Epithelial cell of proximal tubule (primary cell): ENCODE results near the gene SLC2A1. TPM values are rescaled to one million over a fixed set of nuclear protein-coding genes. Genes with fewer than 3 reads are reported as not detected.

Experiments
- DNase-seq: peaks from one replicate; pipeline ENCODE4 v3.0.0-alpha.2; 2011; ENCODE audit warnings: low read depth
- H3K4me3 ChIP-seq: 2 replicates; pipeline ENCODE4 v1.5.1; 2011; ENCODE audit warnings: low read depth, mild to moderate bottlenecking, low read length
- total RNA-seq: library from RNA; depleted of rRNA; stranded (reverse); fragments of >200 nt; gene quantifications from 2 replicates; pipeline ENCODE4 v1.2.3, GENCODE V29; 2015
- TF ChIP-seq, protein P1 (sequence below): conservative IDR thresholded peaks from 2 replicates; pipeline ENCODE4 v1.5.1; 2012; ENCODE audit warnings: low read depth, mild to moderate bottlenecking, low read length

Gene SLC2A1
- total RNA-seq, 1 donor from 2014 or later, result 598 TPM

DNA sequence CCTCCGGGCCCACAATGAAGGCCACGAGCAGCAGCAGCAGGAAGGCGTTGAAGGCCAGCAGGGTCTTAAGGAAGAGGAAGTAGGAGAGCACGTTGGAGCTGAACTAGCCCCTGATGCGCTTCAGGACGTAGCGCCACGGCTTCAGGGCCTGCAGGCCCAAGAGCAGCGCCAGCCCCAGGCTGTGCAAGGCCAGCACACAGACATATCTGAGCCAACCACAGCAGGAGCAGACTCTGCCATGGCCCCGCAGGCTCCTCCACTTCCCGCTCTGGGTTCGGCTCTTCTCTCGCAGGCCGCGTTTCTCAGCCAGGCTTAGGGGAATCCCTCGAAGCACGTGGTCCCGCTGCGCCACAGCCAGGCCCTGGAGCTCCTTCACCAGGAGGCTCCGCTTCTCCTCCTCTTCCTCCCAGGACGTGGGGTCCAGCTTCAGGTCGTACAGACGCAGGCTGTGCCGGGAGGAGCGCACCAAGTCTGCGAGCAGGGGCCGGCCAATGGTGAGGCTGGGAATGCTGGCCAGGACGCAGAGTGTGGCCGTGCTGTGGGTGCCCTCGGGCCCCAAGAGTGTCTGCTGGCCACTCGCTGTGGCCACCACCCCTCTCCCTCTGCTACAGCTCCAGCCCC is 70.5 kb downstream of the SLC2A1 start:
- no peak overlapping the region for H3K4me3 ChIP-seq
- no peak for DNase-seq
- TF ChIP-seq, protein P1, sequence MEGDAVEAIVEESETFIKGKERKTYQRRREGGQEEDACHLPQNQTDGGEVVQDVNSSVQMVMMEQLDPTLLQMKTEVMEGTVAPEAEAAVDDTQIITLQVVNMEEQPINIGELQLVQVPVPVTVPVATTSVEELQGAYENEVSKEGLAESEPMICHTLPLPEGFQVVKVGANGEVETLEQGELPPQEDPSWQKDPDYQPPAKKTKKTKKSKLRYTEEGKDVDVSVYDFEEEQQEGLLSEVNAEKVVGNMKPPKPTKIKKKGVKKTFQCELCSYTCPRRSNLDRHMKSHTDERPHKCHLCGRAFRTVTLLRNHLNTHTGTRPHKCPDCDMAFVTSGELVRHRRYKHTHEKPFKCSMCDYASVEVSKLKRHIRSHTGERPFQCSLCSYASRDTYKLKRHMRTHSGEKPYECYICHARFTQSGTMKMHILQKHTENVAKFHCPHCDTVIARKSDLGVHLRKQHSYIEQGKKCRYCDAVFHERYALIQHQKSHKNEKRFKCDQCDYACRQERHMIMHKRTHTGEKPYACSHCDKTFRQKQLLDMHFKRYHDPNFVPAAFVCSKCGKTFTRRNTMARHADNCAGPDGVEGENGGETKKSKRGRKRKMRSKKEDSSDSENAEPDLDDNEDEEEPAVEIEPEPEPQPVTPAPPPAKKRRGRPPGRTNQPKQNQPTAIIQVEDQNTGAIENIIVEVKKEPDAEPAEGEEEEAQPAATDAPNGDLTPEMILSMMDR, result no peak

DNA sequence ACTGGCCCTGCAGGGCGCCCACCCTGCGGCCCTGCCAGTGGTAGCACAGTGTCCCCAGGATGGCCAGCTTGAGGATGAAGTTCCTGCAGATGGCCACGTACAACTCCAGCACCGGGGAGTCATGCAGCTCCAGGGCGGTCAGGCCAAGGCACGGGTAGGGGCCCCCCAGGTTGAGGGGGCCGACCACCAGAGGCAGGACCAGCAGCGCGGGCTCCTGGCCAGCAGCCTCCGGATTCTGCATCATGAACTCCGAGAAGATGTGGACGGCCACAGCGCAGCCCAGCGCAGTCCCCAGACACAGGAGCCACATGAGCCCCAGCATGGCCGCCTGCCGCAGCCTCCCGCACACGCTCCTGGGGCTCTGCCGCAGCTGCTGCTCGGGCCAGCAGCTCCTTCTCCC is 71.3 kb downstream of the SLC2A1 start:
- DNase-seq, result no peak
- H3K4me3 ChIP-seq, result no peak overlapping the region

DNA sequence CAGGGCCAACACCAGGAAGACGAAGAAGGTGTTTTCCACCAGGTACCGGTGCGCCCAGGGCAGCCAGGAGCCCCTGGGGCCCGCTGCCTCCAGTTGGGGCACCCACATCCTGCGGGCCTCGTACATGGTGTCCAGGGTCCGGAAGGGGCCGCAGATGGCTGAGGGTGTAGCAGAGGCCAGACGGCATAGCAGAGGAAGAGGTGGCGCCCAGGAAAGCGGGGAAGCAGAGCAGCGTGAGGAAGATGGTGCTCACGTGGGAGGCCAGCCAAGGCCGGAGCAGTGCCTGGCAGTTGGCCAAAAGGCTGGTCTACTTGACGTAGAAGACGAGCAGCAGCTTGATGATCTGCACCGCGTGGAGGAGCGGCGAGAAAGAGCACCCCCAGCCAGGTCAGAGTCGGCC is 71.9 kb downstream of the SLC2A1 start:
- TF ChIP-seq, protein P1, result no peak
- no peak for DNase-seq
- no peak overlapping the region for H3K4me3 ChIP-seq

More for the DNA sequence above, 71.3 kb downstream of the SLC2A1 start:
- TF ChIP-seq, protein P1, result no peak

GRCh38 chr1:42886046-42886739 is 72.5 kb downstream of the SLC2A1 start:
- TF ChIP-seq, protein P1, result no peak
- no peak for DNase-seq
- H3K4me3 ChIP-seq, result no peak overlapping the region

- TF ChIP-seq, protein P1, result no peak
- DNase-seq, result no peak
- no peak overlapping the region for H3K4me3 ChIP-seq
These were observed 78.3 kb downstream of the SLC2A1 start for GRCh38 chr1:42880384-42880783.

DNA sequence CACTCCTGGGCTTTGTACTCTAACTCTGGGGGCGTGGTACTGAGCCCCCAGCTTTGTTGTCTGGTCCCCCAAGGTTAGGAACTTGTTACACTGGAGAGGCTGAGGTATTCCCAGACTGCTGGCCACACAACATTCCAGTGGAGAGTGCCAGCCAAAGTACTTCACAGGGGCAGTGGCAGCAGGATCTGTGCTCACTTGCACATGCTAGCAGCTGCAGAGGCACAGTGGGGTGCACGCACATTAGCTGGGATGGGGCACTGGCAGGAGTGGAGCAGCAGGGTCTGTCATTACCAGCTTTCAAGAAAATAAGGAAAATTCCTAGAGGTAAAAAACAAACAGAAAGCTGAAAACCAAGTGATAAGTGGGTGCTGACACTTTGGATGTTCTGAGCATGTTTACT is 81.3 kb downstream of the SLC2A1 start:
- TF ChIP-seq, protein P1, result no peak
- no peak for DNase-seq
- H3K4me3 ChIP-seq, result no peak overlapping the region

- no peak overlapping the region for H3K4me3 ChIP-seq
- no peak for DNase-seq
- TF ChIP-seq, protein P1, result no peak
These were observed 82.7 kb downstream of the SLC2A1 start for GRCh38 chr1:42876009-42876408.
